Brain microvascular endothelial cell (primary cell): Measurements from ENCODE around the gene HHATL.

Experiments
- DNase-seq: peaks from one replicate; pipeline ENCODE4 v3.0.0-alpha.2; 2020
- H3K27ac ChIP-seq: fragments of 250-450 bp; sonication (Bioruptor Pico); 2 replicates; pipeline ENCODE4 v1.5.1; 2020; ENCODE audit warnings: mild to moderate bottlenecking, moderate library complexity
- H3K27me3 ChIP-seq: fragments of 250-450 bp; sonication (Bioruptor Pico); replicated peaks from 2 replicates; pipeline ENCODE4 v1.5.1; 2020; ENCODE audit warnings: mild to moderate bottlenecking
- H3K36me3 ChIP-seq: fragments of 250-450 bp; sonication (Bioruptor Pico); replicated peaks from 2 replicates; pipeline ENCODE4 v1.5.1; 2020; ENCODE audit warnings: mild to moderate bottlenecking
- H3K4me3 ChIP-seq: 2 replicates; pipeline ENCODE4 v1.5.1; 2011; ENCODE audit warnings: low read depth, mild to moderate bottlenecking, control low read depth, low read length, moderate library complexity
- CTCF ChIP-seq: IDR thresholded peaks from 2 replicates; pipeline ENCODE4 v1.5.1; 2011; ENCODE audit warnings: low read depth, mild to moderate bottlenecking, moderate library complexity, low read length, control low read depth, inconsistent platforms; ENCODE audit errors: missing control alignments
- in situ Hi-C: cut with HindIII; loops from 2 replicates; pipeline ENCODE4 v1.10.0; 2017; ENCODE audit warnings: low sequenced_read_pairs, low pct_ligation_motif_present

Gene HHATL

DNA sequence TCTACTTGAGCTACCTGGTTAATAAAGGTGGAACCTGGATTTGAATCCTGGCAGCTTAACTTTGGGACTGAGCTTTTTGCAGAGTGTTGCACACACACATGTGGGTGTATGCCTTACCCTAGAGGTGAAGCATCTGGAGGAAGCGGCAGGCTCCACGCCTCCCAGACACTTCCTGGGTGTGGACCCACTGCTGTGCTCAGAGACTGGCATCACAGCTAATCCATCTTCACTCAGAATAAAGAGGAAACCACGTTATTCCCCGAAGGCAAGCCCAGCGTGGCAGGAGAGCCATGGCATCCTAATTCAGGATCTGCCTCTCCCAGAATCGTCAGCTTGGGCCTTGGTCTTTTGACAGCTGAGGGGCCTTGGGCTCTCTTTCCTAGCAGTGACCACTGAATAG, 45.0 kb upstream of the HHATL start:
- no peak for TF ChIP-seq CTCF
- no peak for DNase-seq
- no peaks in the 10 kb centered on the region for H3K27me3 ChIP-seq
- no peak overlapping the region for H3K4me3 ChIP-seq
- no peaks in the 10 kb centered on the region for H3K36me3 ChIP-seq
- in situ Hi-C loops: no loop called here
- H3K27ac ChIP-seq: no peak overlapping the region

DNA sequence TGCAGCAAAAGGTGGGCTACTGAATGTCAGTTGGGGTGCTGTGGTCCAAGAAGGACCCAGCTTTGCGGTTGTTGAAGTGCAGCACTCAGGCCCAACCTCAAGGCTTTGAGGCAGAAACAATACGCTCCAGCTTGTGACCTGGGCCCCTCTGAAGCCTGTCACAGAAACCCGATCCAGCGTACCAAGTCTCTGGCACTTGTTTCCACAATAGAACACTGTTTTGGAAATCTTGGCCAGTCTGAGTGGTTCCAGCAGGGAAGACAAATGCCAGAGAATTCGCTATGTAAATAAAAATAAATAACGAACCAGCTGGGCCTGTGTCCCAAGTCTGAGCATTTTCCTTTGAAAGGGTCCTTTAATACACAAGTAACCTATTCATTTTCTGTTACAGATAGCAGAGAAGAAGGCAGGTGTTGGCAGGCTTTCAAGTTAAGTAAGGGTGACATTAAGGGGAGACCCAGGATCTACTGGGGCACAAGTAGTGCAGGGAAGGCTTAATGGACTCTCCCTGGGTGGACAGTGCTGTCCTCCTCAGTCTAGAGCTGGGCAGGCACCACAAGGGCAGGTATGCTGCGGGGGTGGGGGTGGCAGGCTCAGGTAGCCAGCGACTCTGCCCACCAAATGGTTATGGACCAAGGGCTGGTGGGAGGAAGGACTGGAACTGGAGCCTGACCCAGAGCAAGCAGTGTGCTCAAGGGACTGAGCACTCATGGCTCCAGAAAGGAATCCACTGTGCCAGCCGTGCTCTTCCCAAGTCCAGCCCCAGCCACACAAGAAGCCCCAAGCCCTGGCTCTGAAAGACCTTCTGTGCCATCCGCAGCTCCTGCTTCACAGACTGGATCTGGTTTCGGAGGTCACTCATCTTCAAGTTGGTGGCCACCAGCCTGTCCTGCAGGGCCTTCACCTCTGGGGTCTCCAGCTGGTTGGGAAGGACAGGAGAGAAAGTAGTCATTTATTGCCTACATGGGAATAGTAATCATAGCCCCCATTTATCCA, 44.2 kb upstream of the HHATL start:
- Histone ChIP-seq H3K36me3 (no peaks in the 10 kb centered on the region), H3K27ac (no peak overlapping the region), H3K27me3 (no peaks in the 10 kb centered on the region), H3K4me3 (no peak overlapping the region)
- DNase-seq: no peak
- in situ Hi-C loops: no loop called here
- no peak for TF ChIP-seq CTCF

DNA sequence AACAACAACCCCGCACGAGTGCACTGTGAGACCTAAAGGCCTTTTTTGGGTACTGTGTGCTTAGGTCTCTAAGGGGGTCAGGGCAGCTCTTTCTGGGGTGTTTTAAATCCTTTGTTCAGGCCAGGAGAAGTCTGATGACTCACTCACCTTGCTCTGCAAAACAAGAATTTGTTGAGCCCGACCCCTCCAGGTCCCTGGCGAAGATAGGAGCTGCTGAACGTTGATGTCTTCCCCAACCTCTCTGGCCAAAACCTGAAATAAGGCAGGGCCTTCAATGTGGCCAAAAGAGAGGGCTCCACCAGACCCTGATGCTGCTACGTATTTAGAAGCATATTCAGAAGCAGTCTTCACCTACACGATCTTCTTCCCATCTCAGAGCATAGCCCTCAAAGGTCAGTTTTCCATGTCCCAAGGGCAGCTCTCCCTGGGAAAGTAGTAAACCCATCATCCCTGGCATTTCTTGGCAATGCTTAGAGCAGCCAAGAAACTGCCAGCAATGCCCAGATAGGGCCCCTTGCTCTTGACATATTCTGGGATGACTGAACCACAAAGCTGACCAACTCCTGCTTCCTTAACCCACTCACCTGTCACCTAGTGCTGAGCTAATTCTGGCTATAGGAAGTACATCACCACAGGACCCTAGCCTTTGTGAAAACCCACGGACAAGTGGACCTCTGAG, 43.3 kb upstream of the HHATL start:
- no peak for DNase-seq
- Histone ChIP-seq H3K27me3 (no peaks in the 10 kb centered on the region), H3K27ac (no peak overlapping the region), H3K4me3 (no peak overlapping the region), H3K36me3 (no peaks in the 10 kb centered on the region)
- in situ Hi-C loops: no loop called here
- TF ChIP-seq CTCF: no peak

DNA sequence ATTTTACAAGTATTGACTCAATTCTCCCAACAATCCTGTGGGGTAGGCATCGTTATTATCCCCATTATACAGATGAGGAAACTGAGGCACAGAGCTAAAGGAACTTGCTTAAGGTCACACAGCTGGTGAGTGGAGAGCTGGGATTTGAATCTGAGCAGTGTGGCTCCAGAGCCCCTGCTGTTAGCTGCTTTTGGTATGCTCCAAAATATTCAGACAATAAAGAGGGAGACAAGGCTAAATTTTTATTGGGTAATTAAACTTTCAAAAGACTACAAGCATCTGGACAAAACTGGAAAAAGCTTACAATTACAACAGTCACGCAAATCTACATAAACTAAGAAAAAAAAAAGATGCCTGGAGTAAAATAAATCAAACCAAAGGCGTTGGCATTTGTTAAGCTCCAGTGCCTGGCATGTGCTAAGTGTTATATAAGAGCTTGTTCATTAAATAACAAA, 42.7 kb upstream of the HHATL start:
- no peaks in the 10 kb centered on the region for H3K27me3 ChIP-seq
- TF ChIP-seq CTCF: no peak
- H3K27ac ChIP-seq: no peak overlapping the region
- in situ Hi-C loops: no loop called here
- DNase-seq: no peak
- H3K4me3 ChIP-seq: no peak overlapping the region
- no peaks in the 10 kb centered on the region for H3K36me3 ChIP-seq

DNA sequence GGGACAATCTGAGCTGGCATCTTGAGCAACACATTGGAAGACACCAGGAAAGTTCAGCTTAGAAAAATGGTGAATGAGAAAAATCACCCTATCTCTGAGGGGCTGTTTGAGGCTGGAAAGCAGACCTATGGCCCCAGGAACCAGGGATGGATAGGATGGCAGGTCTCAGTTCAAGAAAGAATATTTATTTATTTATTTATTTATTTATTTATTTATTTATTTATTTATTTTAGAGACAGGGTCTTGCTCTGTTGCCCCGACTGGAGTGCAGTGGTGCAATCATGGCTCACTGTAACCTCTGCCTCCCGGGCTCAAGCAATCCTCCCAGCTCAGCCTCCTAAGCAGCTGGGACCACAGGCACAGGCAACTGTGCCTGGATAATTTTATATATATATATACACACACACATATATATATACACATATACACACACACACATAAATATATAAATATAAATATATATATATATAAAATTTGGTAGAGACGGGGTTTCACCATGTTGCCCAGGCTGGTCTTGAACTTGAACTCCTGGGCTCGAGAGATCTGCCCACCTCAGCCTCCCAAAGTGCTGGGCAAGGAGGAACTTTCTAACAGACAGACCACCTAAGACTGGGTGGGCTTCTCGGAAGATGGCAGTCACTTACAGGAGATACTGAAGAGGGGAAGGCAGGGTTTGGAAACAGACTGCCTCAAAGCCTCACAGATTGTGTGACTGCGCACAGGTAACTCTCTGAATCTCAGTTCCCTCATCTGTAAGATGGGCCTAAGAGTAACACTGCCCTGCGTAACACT, 40.8 kb upstream of the HHATL start:
- in situ Hi-C loops: no loop called here
- no peak for DNase-seq
- no peaks in the 10 kb centered on the region for H3K27me3 ChIP-seq
- no peak overlapping the region for H3K27ac ChIP-seq
- no peaks in the 10 kb centered on the region for H3K36me3 ChIP-seq
- no peak for TF ChIP-seq CTCF
- no peak overlapping the region for H3K4me3 ChIP-seq
